Measurements from ENCODE around the gene FAM156B.

DNA sequence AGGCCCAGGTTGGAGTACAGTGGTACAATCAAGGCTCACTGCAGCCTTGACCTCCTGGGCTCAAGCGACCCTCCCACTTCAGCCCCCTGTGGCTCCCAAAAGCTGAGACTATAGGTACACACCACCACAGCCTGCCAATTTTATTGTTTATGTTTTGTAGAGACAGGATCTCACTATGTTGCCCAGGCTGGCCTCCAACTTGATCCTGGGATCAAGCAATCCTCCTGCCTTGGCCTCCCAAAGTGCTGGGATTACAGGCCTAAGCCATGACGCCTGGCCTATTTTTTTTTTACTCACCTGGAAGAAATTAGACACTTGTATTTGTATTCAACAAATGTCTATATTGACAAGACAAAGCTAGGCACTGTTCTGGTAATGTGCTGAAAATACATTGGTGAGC, 36.1 kb downstream of the FAM156B start:
- TF ChIP-seq, protein P1, sequence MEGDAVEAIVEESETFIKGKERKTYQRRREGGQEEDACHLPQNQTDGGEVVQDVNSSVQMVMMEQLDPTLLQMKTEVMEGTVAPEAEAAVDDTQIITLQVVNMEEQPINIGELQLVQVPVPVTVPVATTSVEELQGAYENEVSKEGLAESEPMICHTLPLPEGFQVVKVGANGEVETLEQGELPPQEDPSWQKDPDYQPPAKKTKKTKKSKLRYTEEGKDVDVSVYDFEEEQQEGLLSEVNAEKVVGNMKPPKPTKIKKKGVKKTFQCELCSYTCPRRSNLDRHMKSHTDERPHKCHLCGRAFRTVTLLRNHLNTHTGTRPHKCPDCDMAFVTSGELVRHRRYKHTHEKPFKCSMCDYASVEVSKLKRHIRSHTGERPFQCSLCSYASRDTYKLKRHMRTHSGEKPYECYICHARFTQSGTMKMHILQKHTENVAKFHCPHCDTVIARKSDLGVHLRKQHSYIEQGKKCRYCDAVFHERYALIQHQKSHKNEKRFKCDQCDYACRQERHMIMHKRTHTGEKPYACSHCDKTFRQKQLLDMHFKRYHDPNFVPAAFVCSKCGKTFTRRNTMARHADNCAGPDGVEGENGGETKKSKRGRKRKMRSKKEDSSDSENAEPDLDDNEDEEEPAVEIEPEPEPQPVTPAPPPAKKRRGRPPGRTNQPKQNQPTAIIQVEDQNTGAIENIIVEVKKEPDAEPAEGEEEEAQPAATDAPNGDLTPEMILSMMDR (conservative IDR thresholded peaks at IDR 0.05; ENCODE audit: low read depth, low read length) = no peak
- TF ChIP-seq EZH2 (IDR thresholded peaks at IDR 0.05; ENCODE audit: borderline replicate concordance, low read depth, low read length, poor library complexity, severe bottlenecking) = no peak
